Erythroblast (primary cell): ENCODE data around the gene PGLYRP4.

Experiments used
- GATA1 ChIP-seq: IDR thresholded peaks from 2 replicates; pipeline ENCODE4 v1.6.1; 2011; ENCODE audit warnings: low read depth, mild to moderate bottlenecking, control low read depth, low read length, moderate library complexity
- POLR2A ChIP-seq: IDR thresholded peaks from 2 replicates; pipeline ENCODE4 v1.6.1; 2011; ENCODE audit warnings: mild to moderate bottlenecking, low read length

DNA sequence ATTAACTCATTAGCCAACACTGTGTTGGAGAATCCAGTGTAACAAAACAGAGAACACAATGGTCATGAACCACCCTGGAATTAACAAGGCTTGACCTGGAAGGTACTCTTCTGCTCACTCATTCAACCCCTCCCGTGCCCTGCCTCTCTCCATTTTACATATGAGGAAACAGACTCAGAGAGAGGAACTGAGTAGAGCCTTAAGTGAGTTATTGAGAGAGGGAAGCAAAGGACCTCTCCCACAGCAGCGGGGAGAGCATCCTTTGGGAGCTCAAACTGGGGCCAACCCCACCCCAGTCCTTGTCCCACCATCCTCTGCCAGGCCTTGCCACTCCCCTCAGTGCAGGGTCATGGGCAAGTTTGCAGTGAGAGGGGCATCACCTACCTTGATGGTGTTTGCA, 25.4 kb upstream of the PGLYRP4 start:
- TF ChIP-seq POLR2A (no peak), GATA1 (no peak)
